Breast epithelium (tissue), 3 donors: ENCODE results near the gene EPB41.

Experiments used
- POLR2A ChIP-seq: fragments of 450-650 bp; IDR thresholded peaks from one replicate; pipeline ENCODE4 v1.6.1; 2016; ENCODE audit warnings: antibody characterized with exemption, mild to moderate bottlenecking, moderate library complexity
- POLR2AphosphoS5 ChIP-seq, 3 donors: sonication (generic); formaldehyde crosslinking; IDR thresholded peaks; one replicate each; pipeline ENCODE4 v1.6.1; 2017; ENCODE audit warnings: antibody characterized with exemption in 3 of 3
- TF ChIP-seq, protein P1 (sequence below), 3 donors: fragments of 450-650 bp; IDR thresholded peaks; one replicate each; pipeline ENCODE4 v1.5.1; 2016 to 2017; ENCODE audit warnings: antibody characterized with exemption in 3 of 3, mild to moderate bottlenecking in 3 of 3, moderate library complexity in 3 of 3

DNA sequence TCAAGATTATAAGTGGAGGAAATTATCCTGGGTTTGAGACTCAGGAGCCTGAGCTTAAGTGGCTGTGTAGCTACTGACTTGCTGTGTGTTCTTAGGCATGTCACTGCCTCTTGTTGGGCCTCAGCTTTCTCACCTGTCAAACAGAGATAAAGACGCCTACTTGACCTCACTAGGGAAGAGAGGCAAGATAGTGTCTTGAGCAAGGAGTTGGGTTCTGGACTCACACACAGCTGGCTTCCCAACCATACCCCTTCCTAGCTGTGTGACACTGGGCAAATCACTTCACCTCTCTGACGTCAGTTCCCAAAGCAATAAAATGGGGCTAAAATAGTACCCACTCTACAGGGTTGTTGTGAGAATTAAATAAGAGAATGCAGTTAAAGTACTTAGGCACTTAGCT, 11.6 kb upstream of the EPB41 start:
- TF ChIP-seq POLR2AphosphoS5 (IDR thresholded peaks at IDR 0.05) (no peak), POLR2A (no peak)
- TF ChIP-seq, protein P1, sequence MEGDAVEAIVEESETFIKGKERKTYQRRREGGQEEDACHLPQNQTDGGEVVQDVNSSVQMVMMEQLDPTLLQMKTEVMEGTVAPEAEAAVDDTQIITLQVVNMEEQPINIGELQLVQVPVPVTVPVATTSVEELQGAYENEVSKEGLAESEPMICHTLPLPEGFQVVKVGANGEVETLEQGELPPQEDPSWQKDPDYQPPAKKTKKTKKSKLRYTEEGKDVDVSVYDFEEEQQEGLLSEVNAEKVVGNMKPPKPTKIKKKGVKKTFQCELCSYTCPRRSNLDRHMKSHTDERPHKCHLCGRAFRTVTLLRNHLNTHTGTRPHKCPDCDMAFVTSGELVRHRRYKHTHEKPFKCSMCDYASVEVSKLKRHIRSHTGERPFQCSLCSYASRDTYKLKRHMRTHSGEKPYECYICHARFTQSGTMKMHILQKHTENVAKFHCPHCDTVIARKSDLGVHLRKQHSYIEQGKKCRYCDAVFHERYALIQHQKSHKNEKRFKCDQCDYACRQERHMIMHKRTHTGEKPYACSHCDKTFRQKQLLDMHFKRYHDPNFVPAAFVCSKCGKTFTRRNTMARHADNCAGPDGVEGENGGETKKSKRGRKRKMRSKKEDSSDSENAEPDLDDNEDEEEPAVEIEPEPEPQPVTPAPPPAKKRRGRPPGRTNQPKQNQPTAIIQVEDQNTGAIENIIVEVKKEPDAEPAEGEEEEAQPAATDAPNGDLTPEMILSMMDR (IDR thresholded peaks at IDR 0.05), result no peak
